Amygdala (tissue), 56 donors: ENCODE results near the gene VMO1.

Experiments
- DNase-seq, 56 donors: peaks; one replicate each; lab custom pipeline; 2025; lab: John Stamatoyannopoulos, UW

The VMO1 gene

GRCh38 chr17:4802228-4802627, 16.1 kb upstream of the VMO1 start, which contains the start of gene C17orf114:
TSS of gene C17orf114 (minus strand) at chr17:4802328.
- DNase-seq = no peak

GRCh38 chr17:4800462-4801196, 14.5 kb upstream of the VMO1 start:
- no peak for DNase-seq

- peak in 1 of 56 donors; percentile 30 for DNase-seq
Observed at GRCh38 chr17:4796552-4796920, 10.4 kb upstream of the VMO1 start.

- no peak for DNase-seq
Observed at GRCh38 chr17:4795168-4795567, 9.0 kb upstream of the VMO1 start.

- DNase-seq = no peak
Observed at GRCh38 chr17:4790705-4791088, 4.5 kb upstream of the VMO1 start.

- peak in 55 of 56 donors; percentile 35 to 91 (median 79) for DNase-seq
Observed at GRCh38 chr17:4789951-4790704, 4.0 kb upstream of the VMO1 start.

GRCh38 chr17:4789701-4789950, 3.5 kb upstream of the VMO1 start:
- no peak for DNase-seq

- peak in 3 of 56 donors; percentile 9 to 47 (median 11) for DNase-seq
Observed at GRCh38 chr17:4788807-4789700, 2.9 kb upstream of the VMO1 start, which contains the start of gene GLTPD2. TSS of gene GLTPD2 (plus strand) at chr17:4788964. CDS start at chr17:4789012, 48 bp downstream.

GRCh38 chr17:4788159-4788806, 2.1 kb upstream of the VMO1 start:
- DNase-seq = no peak

- peak in 1 of 56 donors; percentile 10 for DNase-seq
Observed at GRCh38 chr17:4786516-4786915, 352 bp upstream of the VMO1 start.

GRCh38 chr17:4785311-4786105, 656 bp downstream of the VMO1 start:
- peak in 2 of 56 donors; percentile 10 to 12 for DNase-seq

GRCh38 chr17:4782652-4783051, 3.5 kb downstream of the VMO1 start:
- DNase-seq = peak in 4 of 56 donors; percentile 6 to 13 (median 10)

- DNase-seq = no peak
Observed at GRCh38 chr17:4780325-4780955, 5.7 kb downstream of the VMO1 start.

GRCh38 chr17:4777969-4778760, 8.0 kb downstream of the VMO1 start:
- no peak for DNase-seq

- no peak for DNase-seq
Observed at GRCh38 chr17:4772235-4772613, 13.9 kb downstream of the VMO1 start.

- DNase-seq = no peak
Observed at GRCh38 chr17:4771519-4772234, 14.5 kb downstream of the VMO1 start, which contains the start of gene TM4SF5. TSS of gene TM4SF5 (plus strand) at chr17:4771886. CDS start at chr17:4771923, 37 bp downstream.

GRCh38 chr17:4769628-4770027, 16.5 kb downstream of the VMO1 start:
- no peak for DNase-seq

- no peak for DNase-seq
Observed at GRCh38 chr17:4768298-4768697, 17.9 kb downstream of the VMO1 start.
